Brain microvascular endothelial cell (primary cell): ENCODE results near the gene TMEM150C.

Experiments
- DNase-seq: peaks from one replicate; pipeline ENCODE4 v3.0.0-alpha.2; 2020
- H3K27ac ChIP-seq: fragments of 250-450 bp; sonication (Bioruptor Pico); 2 replicates; pipeline ENCODE4 v1.5.1; 2020; ENCODE audit warnings: mild to moderate bottlenecking, moderate library complexity
- H3K27me3 ChIP-seq: fragments of 250-450 bp; sonication (Bioruptor Pico); replicated peaks from 2 replicates; pipeline ENCODE4 v1.5.1; 2020; ENCODE audit warnings: mild to moderate bottlenecking
- H3K36me3 ChIP-seq: fragments of 250-450 bp; sonication (Bioruptor Pico); replicated peaks from 2 replicates; pipeline ENCODE4 v1.5.1; 2020; ENCODE audit warnings: mild to moderate bottlenecking
- H3K4me3 ChIP-seq: 2 replicates; pipeline ENCODE4 v1.5.1; 2011; ENCODE audit warnings: low read depth, mild to moderate bottlenecking, control low read depth, low read length, moderate library complexity
- CTCF ChIP-seq: IDR thresholded peaks from 2 replicates; pipeline ENCODE4 v1.5.1; 2011; ENCODE audit warnings: low read depth, mild to moderate bottlenecking, moderate library complexity, low read length, control low read depth, inconsistent platforms; ENCODE audit errors: missing control alignments
- in situ Hi-C: cut with HindIII; loops from 2 replicates; pipeline ENCODE4 v1.10.0; 2017; ENCODE audit warnings: low sequenced_read_pairs, low pct_ligation_motif_present

Gene TMEM150C

GRCh38 chr4:82461710-82462109, 100.1 kb downstream of the TMEM150C start:
- TF ChIP-seq CTCF: no peak
- in situ Hi-C loops: loop anchor here (10.0 kb wide), 1 partner anchor 263 kb away; no protein-coding TSS in a partner anchor
- Histone ChIP-seq H3K27ac (no peak overlapping the region), H3K4me3 (no peak overlapping the region), H3K36me3 (peaks cover 11% of the 10 kb centered on the region), H3K27me3 (no peaks in the 10 kb centered on the region)
- no peak for DNase-seq

- DNase-seq: no peak
- Histone ChIP-seq H3K4me3 (no peak overlapping the region), H3K27me3 (no peaks in the 10 kb centered on the region), H3K27ac (no peak overlapping the region), H3K36me3 (peaks cover 11% of the 10 kb centered on the region)
- no peak for TF ChIP-seq CTCF
- in situ Hi-C loops: no loop called here
These were observed 103.1 kb downstream of the TMEM150C start for GRCh38 chr4:82458729-82459128.

GRCh38 chr4:82457266-82457665, 104.5 kb downstream of the TMEM150C start:
- Histone ChIP-seq H3K27me3 (no peaks in the 10 kb centered on the region), H3K4me3 (no peak overlapping the region), H3K36me3 (peaks cover 15% of the 10 kb centered on the region), H3K27ac (no peak overlapping the region)
- no peak for TF ChIP-seq CTCF
- no peak for DNase-seq
- in situ Hi-C loops: no loop called here

- H3K36me3 ChIP-seq: peaks cover 14% of the 10 kb centered on the region
- no peak for DNase-seq
- H3K4me3 ChIP-seq: no peak overlapping the region
- H3K27me3 ChIP-seq: no peaks in the 10 kb centered on the region
- TF ChIP-seq CTCF: no peak
- in situ Hi-C loops: no loop called here
- H3K27ac ChIP-seq: no peak overlapping the region
These were observed 109.8 kb downstream of the TMEM150C start for GRCh38 chr4:82452026-82452425.

- TF ChIP-seq CTCF: no peak
- Histone ChIP-seq H3K36me3 (peaks cover 14% of the 10 kb centered on the region), H3K27ac (no peak overlapping the region), H3K4me3 (no peak overlapping the region), H3K27me3 (no peaks in the 10 kb centered on the region)
- in situ Hi-C loops: no loop called here
- no peak for DNase-seq
These were observed 110.6 kb downstream of the TMEM150C start for GRCh38 chr4:82450966-82451755.

GRCh38 chr4:82447886-82448285, 113.9 kb downstream of the TMEM150C start:
- DNase-seq: no peak
- Histone ChIP-seq H3K27ac (no peak overlapping the region), H3K36me3 (peaks cover 14% of the 10 kb centered on the region), H3K27me3 (no peaks in the 10 kb centered on the region), H3K4me3 (no peak overlapping the region)
- in situ Hi-C loops: no loop called here
- no peak for TF ChIP-seq CTCF
